ENCODE data around the gene ACAP2. TPM values are rescaled to one million over a fixed set of nuclear protein-coding genes. Genes with fewer than 3 reads are reported as not detected.

Gene ACAP2
- total RNA-seq, 1 experiment from 2014 or later, result 42.9 TPM

DNA sequence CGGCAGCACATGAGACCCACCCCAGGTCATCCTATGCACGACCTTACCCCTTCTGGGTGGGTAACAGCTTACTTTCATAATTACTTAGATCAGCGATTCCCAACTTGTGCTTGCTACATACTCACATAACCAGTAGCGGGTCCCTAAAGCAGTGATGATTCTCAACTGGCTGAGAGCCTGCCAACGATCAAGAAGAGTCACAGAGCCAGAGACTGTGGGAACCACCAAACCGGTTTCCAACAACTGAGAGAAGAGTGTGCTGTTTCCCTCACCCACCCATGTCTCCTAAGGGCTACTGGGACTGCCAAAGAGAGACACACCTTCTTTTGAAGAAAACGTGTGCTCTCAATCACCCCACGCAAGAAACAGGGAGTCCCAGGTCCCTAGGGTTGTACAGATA lies 159.9 kb downstream of the ACAP2 start:
- peaks cover 11% of the 10 kb centered on the region for H3K36me3 Mint-ChIP-seq (ENCODE audit: insufficient read depth, unreplicated experiment)
- H3K36me3 ChIP-seq (ENCODE audit: control insufficient read depth, insufficient read depth, low read length), result no peaks in the 10 kb centered on the region
- ChIA-PET CTCF (no interaction called here), POLR2A (interaction anchor here (0.6 kb wide), 1 partner anchor 260 kb away, joined by 4 read pairs; the partner anchor contains the start of gene PPP1R2)
- no peaks in the 10 kb centered on the region for H3K9me3 ChIP-seq
- no TSS peak for BruUV-seq (replicated peaks)
- peak overlapping the region; percentile 35 for H3K27ac Mint-ChIP-seq (ENCODE audit: unreplicated experiment)
- H3K27me3 Mint-ChIP-seq (ENCODE audit: insufficient read depth, unreplicated experiment), result no peaks in the 10 kb centered on the region
- TF ChIP-seq, protein P1, sequence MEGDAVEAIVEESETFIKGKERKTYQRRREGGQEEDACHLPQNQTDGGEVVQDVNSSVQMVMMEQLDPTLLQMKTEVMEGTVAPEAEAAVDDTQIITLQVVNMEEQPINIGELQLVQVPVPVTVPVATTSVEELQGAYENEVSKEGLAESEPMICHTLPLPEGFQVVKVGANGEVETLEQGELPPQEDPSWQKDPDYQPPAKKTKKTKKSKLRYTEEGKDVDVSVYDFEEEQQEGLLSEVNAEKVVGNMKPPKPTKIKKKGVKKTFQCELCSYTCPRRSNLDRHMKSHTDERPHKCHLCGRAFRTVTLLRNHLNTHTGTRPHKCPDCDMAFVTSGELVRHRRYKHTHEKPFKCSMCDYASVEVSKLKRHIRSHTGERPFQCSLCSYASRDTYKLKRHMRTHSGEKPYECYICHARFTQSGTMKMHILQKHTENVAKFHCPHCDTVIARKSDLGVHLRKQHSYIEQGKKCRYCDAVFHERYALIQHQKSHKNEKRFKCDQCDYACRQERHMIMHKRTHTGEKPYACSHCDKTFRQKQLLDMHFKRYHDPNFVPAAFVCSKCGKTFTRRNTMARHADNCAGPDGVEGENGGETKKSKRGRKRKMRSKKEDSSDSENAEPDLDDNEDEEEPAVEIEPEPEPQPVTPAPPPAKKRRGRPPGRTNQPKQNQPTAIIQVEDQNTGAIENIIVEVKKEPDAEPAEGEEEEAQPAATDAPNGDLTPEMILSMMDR (IDR thresholded peaks at IDR 0.05; ENCODE audit: insufficient read depth in 1 of 2, low read depth in 1 of 2, low read length in 1 of 2, severe bottlenecking in 1 of 2, unreplicated experiment in 1 of 2), result no peak
- H3K9me3 Mint-ChIP-seq (ENCODE audit: unreplicated experiment), result no peaks in the 10 kb centered on the region
- no peak overlapping the region for H3K4me3 ChIP-seq (ENCODE audit: low read depth, low read length)
- no peak overlapping the region for H3K4me3 Mint-ChIP-seq (ENCODE audit: unreplicated experiment)
- H3K27me3 ChIP-seq (replicated peaks; ENCODE audit: control insufficient read depth, insufficient read depth, low read length), result no peaks in the 10 kb centered on the region
- intact Hi-C loops (cut with micrococcal nuclease; ENCODE audit: unreplicated experiment), result no loop called here
- no peak for DNase-seq
- peaks cover 28% of the 10 kb centered on the region for H3K4me1 Mint-ChIP-seq (ENCODE audit: low read depth, unreplicated experiment)
- H3K4me1 ChIP-seq, result peaks cover 56% of the 10 kb centered on the region

DNA sequence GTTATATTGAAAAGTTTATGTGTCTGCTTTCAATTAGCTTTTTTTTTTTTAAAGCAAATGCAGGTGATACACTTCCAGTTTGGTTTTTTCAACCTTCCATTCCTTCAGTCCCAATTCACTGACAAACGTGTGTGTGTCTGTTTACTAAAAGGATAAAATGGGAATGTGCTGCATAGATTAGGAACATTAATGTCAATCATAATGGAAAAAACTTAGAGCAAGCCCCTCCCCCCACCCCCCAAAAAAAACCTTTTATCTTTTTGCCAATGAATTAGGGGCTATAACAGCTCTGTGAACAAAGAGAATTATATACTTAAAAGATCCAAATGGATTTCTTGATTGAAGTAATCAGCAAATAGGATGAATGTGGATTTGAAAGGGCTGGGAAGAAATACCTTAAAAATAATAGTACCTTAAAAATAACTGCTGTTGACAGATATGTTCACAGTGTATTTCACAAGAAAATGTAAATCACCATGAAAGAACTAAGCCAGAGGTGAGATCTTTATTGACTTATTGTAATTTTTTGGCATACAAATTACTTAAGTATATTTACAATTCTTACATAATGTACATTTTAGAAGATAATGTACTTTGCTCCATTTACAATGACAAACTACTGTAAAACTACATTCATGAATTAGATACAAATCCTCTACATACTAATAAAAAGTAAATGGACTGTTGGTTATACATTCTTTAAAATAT lies 168.4 kb downstream of the ACAP2 start:
- TF ChIP-seq, protein P1 (IDR thresholded peaks at IDR 0.05; ENCODE audit: insufficient read depth in 1 of 2, low read depth in 1 of 2, low read length in 1 of 2, severe bottlenecking in 1 of 2, unreplicated experiment in 1 of 2), result no peak
- DNase-seq, result no peak
- ChIA-PET POLR2A (interaction anchor here (0.6 to 0.8 kb wide), 2 partner anchors 268 to 289 kb away, joined by 3 read pairs; no protein-coding TSS in a partner anchor), CTCF (interaction anchor here (0.6 kb wide), 1 partner anchor 153 kb away, joined by 3 read pairs; no protein-coding TSS in a partner anchor)
- Histone ChIP-seq H3K36me3 (ENCODE audit: control insufficient read depth, insufficient read depth, low read length) (no peaks in the 10 kb centered on the region), H3K27me3 (replicated peaks; ENCODE audit: control insufficient read depth, insufficient read depth, low read length) (no peaks in the 10 kb centered on the region), H3K9me3 (no peaks in the 10 kb centered on the region), H3K4me3 (ENCODE audit: low read depth, low read length) (no peak overlapping the region), H3K4me1 (peaks cover 28% of the 10 kb centered on the region)
- Mint-ChIP-seq H3K9me3 (ENCODE audit: unreplicated experiment) (no peaks in the 10 kb centered on the region), H3K27ac (ENCODE audit: unreplicated experiment) (no peak overlapping the region), H3K4me1 (ENCODE audit: low read depth, unreplicated experiment) (peaks cover 8% of the 10 kb centered on the region), H3K27me3 (ENCODE audit: insufficient read depth, unreplicated experiment) (no peaks in the 10 kb centered on the region), H3K4me3 (ENCODE audit: unreplicated experiment) (no peak overlapping the region), H3K36me3 (ENCODE audit: insufficient read depth, unreplicated experiment) (peaks cover 15% of the 10 kb centered on the region)
- intact Hi-C loops (cut with micrococcal nuclease; ENCODE audit: unreplicated experiment), result no loop called here
- no TSS peak for BruUV-seq (replicated peaks)

DNA sequence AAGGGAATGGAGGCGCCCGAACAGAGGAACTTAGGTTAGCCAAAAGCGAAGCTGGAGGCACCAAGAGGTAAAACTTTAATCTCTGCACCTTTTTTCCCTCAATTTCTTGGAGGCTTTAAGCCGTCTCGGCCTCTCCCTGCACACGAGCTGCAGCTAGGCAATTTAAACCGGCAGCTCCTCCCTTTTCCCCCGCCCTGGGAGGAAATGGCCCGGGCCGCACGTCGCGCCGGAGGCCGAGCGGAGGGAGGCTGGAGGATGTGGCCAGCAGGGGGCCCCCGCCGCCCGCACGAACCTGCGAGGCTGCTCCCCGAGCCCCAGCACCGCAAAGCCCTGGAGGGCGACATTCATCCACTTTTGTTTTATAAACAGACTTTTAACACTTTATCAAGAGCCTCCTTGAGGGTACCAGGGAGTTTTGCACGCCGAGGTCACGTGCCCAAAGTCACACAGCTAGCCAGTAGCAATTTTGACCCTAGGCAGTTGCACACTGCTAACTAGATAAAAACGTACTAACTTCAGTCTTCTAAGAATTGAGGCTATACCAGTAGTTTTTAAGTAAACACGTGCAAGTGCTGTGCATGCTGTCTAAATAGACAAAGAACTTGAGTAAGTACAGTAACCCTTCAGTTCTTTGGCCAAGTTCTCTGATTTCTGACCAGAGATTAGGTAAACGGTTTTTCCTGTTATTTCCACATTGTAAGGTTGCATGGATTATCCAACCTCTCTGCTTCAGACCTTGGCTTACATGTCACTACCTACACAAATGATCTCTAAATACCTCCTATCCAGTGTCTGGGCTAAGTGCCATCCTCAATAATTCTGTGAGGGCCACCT lies 171.2 kb downstream of the ACAP2 start:
- H3K9me3 Mint-ChIP-seq (ENCODE audit: unreplicated experiment), result no peaks in the 10 kb centered on the region
- H3K36me3 Mint-ChIP-seq (ENCODE audit: insufficient read depth, unreplicated experiment), result peaks cover 19% of the 10 kb centered on the region
- BruUV-seq (replicated peaks), result TSS peak; percentile 74
- ChIA-PET POLR2A (interaction anchor here (0.6 to 1.2 kb wide), 3 partner anchors 81 to 638 kb away, joined by 3 read pairs; partner anchors contain the start of genes ACAP2 and TMEM44), CTCF (interaction anchor here (0.5 to 2.7 kb wide), 27 partner anchors 10 to 600 kb away, joined by 3 to 34 read pairs (median 4); partner anchors contain the start of genes ACAP2, APOD, LSG1 and PPP1R2)
- H3K4me3 ChIP-seq (ENCODE audit: low read depth, low read length), result peak overlapping the region; percentile 91
- peaks cover 2% of the 10 kb centered on the region for H3K36me3 ChIP-seq (ENCODE audit: control insufficient read depth, insufficient read depth, low read length)
- intact Hi-C loops (cut with micrococcal nuclease; ENCODE audit: unreplicated experiment), result loop anchor here (1.0 kb wide), 3 partner anchors 14 to 251 kb away; partner anchors contain the start of gene ACAP2
- H3K27ac Mint-ChIP-seq (ENCODE audit: unreplicated experiment), result peak overlapping the region; percentile 80
- H3K4me3 Mint-ChIP-seq (ENCODE audit: unreplicated experiment), result peak overlapping the region; percentile 88
- peaks cover 21% of the 10 kb centered on the region for H3K4me1 Mint-ChIP-seq (ENCODE audit: low read depth, unreplicated experiment)
- DNase-seq, result peak; percentile 87 to 94
- TF ChIP-seq, protein P1 (IDR thresholded peaks at IDR 0.05; ENCODE audit: insufficient read depth in 1 of 2, low read depth in 1 of 2, low read length in 1 of 2, severe bottlenecking in 1 of 2, unreplicated experiment in 1 of 2), result peak; percentile 87 to 96
- no peaks in the 10 kb centered on the region for H3K27me3 Mint-ChIP-seq (ENCODE audit: insufficient read depth, unreplicated experiment)
- H3K9me3 ChIP-seq, result no peaks in the 10 kb centered on the region
- H3K4me1 ChIP-seq, result peaks cover 36% of the 10 kb centered on the region
- H3K27me3 ChIP-seq (replicated peaks; ENCODE audit: control insufficient read depth, insufficient read depth, low read length), result no peaks in the 10 kb centered on the region

Data from Caco-2 (cell line).